ENCODE data around the gene GEMIN7.

The GEMIN7 gene

DNA sequence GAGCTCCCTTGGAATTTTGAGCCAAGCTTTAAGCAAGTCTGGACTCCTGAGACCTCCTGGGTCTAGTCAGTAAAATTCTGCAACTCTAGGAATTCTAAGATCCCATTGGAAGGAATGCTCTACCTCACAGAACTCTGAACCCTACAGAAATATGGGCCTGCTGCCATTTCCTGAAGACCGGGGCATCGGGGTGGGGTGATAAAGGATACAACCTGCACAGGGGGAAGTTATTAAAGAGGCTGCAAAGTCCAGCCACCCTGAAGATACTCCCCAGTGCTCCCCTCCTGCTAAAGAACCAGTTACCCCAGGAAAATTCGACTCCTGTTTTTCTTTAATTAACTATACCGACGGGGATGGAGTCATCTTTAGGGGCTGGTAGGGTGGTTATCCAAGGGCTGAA is 11.5 kb downstream of the GEMIN7 start:
- Histone ChIP-seq H4K20me1 (ENCODE audit: insufficient read depth, low read length) (no peaks in the 10 kb centered on the region), H3K9ac (ENCODE audit: low read length) (no peak overlapping the region), H3K4me2 (ENCODE audit: low read length) (no peak overlapping the region), H3K4me3 (ENCODE audit: low read depth, low read length, poor library complexity, severe bottlenecking) (no peak overlapping the region), H3K9me3 (ENCODE audit: low read length) (no peaks in the 10 kb centered on the region), H3K36me3 (ENCODE audit: insufficient read depth, low read length) (peaks cover 44% of the 10 kb centered on the region), H3F3A (ENCODE audit: insufficient read depth, low read length) (no peaks in the 10 kb centered on the region), H2AFZ (ENCODE audit: low read length) (no peak overlapping the region), H3K79me2 (ENCODE audit: insufficient read depth, low read length) (peaks cover 24% of the 10 kb centered on the region), H3K27ac (ENCODE audit: low read depth, low read length, poor library complexity, severe bottlenecking) (no peak overlapping the region), H3K9me2 (ENCODE audit: low read depth, low read length) (no peaks in the 10 kb centered on the region), H3K27me3 (ENCODE audit: insufficient read depth, low read length) (no peaks in the 10 kb centered on the region), H3K4me1 (ENCODE audit: insufficient read depth, low read length, severe bottlenecking) (peaks cover 30% of the 10 kb centered on the region)
- no peak for TF ChIP-seq EZH2 (IDR thresholded peaks at IDR 0.05; ENCODE audit: borderline replicate concordance, low read length)
- TF ChIP-seq CTCF (IDR thresholded peaks at IDR 0.05; ENCODE audit: low read length): no peak

DNA sequence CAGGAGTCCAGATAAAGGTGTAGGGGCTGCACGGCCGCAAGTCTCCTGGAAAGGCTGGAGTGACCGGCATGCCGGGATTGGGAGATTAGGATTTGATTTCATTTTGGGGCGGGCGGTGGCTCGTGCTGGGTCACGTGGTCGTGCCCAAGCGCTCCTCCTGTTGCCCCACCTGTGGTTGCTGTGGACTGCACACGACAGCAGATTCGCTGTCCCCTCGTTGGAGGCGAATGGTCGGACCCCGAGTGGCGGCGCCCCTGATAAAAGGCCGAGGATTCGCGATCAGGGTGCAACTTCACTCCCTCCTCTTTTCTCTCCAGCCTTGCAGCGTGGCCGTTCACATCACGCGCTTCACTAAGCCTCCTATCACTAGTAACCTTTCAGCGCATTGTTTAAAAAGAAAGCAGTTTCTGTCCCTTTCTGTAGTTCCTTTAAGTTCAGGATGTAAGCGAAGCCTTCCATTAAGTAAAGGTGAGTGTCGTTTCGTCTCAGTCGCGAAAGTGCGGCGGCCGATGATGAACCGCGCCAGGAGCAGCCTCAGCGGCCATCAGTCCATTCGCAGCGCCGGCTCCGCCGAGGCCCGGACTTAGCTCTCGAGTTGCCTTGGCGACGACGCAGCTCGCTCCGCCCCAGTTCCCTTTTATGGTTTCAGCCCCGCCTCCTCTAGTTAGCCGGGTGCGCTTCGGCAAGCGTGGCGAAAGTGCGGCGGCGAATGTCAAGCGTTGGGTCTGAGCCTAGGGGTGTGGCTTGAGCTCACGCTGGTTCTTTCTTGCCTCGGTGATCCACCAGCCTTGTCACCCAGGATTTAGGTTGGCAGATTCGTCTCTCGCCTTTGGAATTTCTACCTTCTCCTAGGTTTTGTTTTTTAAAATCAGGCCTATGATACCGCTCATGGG is 12.2 kb downstream of the GEMIN7 start:
- Histone ChIP-seq H3K9me2 (ENCODE audit: low read depth, low read length) (no peaks in the 10 kb centered on the region), H3K9me3 (ENCODE audit: low read length) (no peaks in the 10 kb centered on the region), H3K4me3 (ENCODE audit: low read depth, low read length, poor library complexity, severe bottlenecking) (peak overlapping the region; percentile 80), H3K27ac (ENCODE audit: low read depth, low read length, poor library complexity, severe bottlenecking) (peak overlapping the region; percentile 83), H4K20me1 (ENCODE audit: insufficient read depth, low read length) (no peaks in the 10 kb centered on the region), H3K4me2 (ENCODE audit: low read length) (peak overlapping the region; percentile 96), H3K36me3 (ENCODE audit: insufficient read depth, low read length) (peaks cover 41% of the 10 kb centered on the region), H3K79me2 (ENCODE audit: insufficient read depth, low read length) (peaks cover 31% of the 10 kb centered on the region), H3K27me3 (ENCODE audit: insufficient read depth, low read length) (no peaks in the 10 kb centered on the region), H2AFZ (ENCODE audit: low read length) (no peak overlapping the region), H3K9ac (ENCODE audit: low read length) (peak overlapping the region; percentile 89), H3K4me1 (ENCODE audit: insufficient read depth, low read length, severe bottlenecking) (peaks cover 36% of the 10 kb centered on the region), H3F3A (ENCODE audit: insufficient read depth, low read length) (no peaks in the 10 kb centered on the region)
- TF ChIP-seq EZH2 (IDR thresholded peaks at IDR 0.05; ENCODE audit: borderline replicate concordance, low read length): no peak
- no peak for TF ChIP-seq CTCF (IDR thresholded peaks at IDR 0.05; ENCODE audit: low read length)

DNA sequence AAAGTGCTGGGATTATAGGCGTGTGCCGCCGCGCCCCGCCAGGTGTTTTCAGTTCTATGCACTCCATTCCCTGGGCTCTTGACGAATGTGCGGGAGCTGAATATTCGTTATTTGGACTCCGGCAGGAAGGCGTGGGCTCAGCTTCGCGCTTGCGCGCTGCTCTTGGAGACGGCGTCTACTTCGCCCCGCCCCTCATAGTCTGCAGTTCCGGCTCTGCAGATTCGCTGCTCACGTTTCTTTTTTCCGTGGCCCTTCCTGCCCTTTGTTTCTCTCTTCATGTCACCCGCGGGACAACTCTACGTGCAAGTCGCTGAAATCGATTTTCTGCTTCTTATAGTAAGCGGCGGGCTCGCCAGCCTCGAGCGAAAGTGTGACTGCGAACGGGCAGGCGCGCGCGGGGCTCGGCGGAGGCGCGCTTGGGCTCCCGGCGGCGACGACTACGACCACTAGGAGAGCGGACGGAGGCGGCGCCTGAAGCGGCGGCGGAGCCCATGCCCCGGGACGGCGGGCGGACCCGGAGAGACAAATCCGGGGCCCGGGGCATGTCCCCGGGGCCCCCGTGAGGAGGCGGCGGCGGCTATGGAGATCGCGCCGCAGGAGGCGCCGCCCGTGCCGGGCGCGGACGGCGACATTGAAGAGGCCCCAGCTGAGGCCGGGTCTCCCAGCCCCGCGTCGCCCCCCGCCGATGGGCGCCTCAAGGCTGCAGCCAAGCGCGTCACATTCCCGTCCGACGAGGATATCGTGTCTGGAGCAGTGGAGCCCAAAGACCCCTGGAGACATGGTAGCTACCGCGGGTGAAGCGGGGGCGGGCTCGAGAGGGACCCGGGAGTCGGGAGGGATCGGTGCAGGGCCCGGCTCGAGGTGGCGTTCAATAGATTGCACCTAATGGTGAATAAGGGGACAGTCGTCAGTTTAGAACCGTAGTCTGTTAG is 14.0 kb downstream of the GEMIN7 start, which contains the start of gene PPP1R37:
Gene PPP1R37 (plus strand): TSS at position 433 of the 932 bp plus-strand sequence. CDS start 147 bp downstream, at position 580.
- H3K36me3 ChIP-seq (ENCODE audit: insufficient read depth, low read length): peaks cover 31% of the 10 kb centered on the region
- H3K9ac ChIP-seq (ENCODE audit: low read length): peak within 1 kb of the TSS; percentile 89
- peaks cover 40% of the 10 kb centered on the region for H3K79me2 ChIP-seq (ENCODE audit: insufficient read depth, low read length)
- TF ChIP-seq CTCF (IDR thresholded peaks at IDR 0.05; ENCODE audit: low read length): no peak
- TF ChIP-seq EZH2 (IDR thresholded peaks at IDR 0.05; ENCODE audit: borderline replicate concordance, low read length): no peak
- H3F3A ChIP-seq (ENCODE audit: insufficient read depth, low read length): no peaks in the 10 kb centered on the region
- H3K27me3 ChIP-seq (ENCODE audit: insufficient read depth, low read length): no peaks in the 10 kb centered on the region
- H3K4me2 ChIP-seq (ENCODE audit: low read length): peak within 1 kb of the TSS; percentile 96
- H3K9me3 ChIP-seq (ENCODE audit: low read length): no peaks in the 10 kb centered on the region
- H3K27ac ChIP-seq (ENCODE audit: low read depth, low read length, poor library complexity, severe bottlenecking): peak within 1 kb of the TSS; percentile 83
- H3K4me1 ChIP-seq (ENCODE audit: insufficient read depth, low read length, severe bottlenecking): peaks cover 39% of the 10 kb centered on the region
- peak within 1 kb of the TSS; percentile 80 for H3K4me3 ChIP-seq (ENCODE audit: low read depth, low read length, poor library complexity, severe bottlenecking)
- no peaks in the 10 kb centered on the region for H3K9me2 ChIP-seq (ENCODE audit: low read depth, low read length)
- H4K20me1 ChIP-seq (ENCODE audit: insufficient read depth, low read length): no peaks in the 10 kb centered on the region
- no peak within 1 kb of the TSS for H2AFZ ChIP-seq (ENCODE audit: low read length)

All from OCI-LY1 (cell line).